ENCODE results near the gene NDUFB7. TPM values are rescaled to one million over a fixed set of nuclear protein-coding genes. Genes with fewer than 3 reads are reported as not detected.

The NDUFB7 gene
- total RNA-seq (2014; rRNA removed; shearing (Covaris generic)) (186 and 244 TPM in 2 replicates), polyA plus RNA-seq (2016; fragmentation: Nextera tagmentation; extraction: Ambion mirVana) (316 and 336 TPM in 2 replicates)

- 4% methylated on average over 39 to 40 of the region's 40 CpGs for WGBS, 2 experiments (ENCODE audit: low coverage in 1 of 2, low lambda C conversion rate in 2 of 2, missing lambda C conversion rate in 2 of 2)
- H2AFZ ChIP-seq: peak within 1 kb of the TSS; percentile 94
- H3F3A ChIP-seq (ENCODE audit: insufficient read depth): no peaks in the 10 kb centered on the region
- H3K79me2 ChIP-seq (ENCODE audit: insufficient read depth): peaks cover 40% of the 10 kb centered on the region
- in situ Hi-C loops (cut with MboI): loop anchor here (5.0 kb wide), 1 partner anchor 115 kb away; no protein-coding TSS in a partner anchor
- peaks cover 4% of the 10 kb centered on the region for H3K4me1 ChIP-seq (ENCODE audit: insufficient read depth)
- H3K9me2 ChIP-seq (ENCODE audit: insufficient read depth): no peaks in the 10 kb centered on the region
- no peak for TF ChIP-seq EZH2phosphoT487 (IDR thresholded peaks at IDR 0.05; ENCODE audit: insufficient read depth, low read depth)
- no peak for TF ChIP-seq EZH2 (IDR thresholded peaks at IDR 0.05; ENCODE audit: insufficient read depth, poor library complexity, severe bottlenecking)
- H3K4me3 ChIP-seq: peak within 1 kb of the TSS; percentile 98
- H3K27me3 ChIP-seq (replicated peaks; ENCODE audit: insufficient read depth): no peaks in the 10 kb centered on the region
- peak within 1 kb of the TSS; percentile 84 for H3K9ac ChIP-seq
- H3K27ac ChIP-seq: no peak within 1 kb of the TSS
- no peaks in the 10 kb centered on the region for H3K36me3 ChIP-seq (ENCODE audit: low read depth)
- no peaks in the 10 kb centered on the region for H4K20me1 ChIP-seq (ENCODE audit: insufficient read depth)
- H3K4me2 ChIP-seq (ENCODE audit: unreplicated experiment): peak within 1 kb of the TSS; percentile 80
- no peaks in the 10 kb centered on the region for H3K9me3 ChIP-seq (ENCODE audit: low read depth)
- DNase-seq: peak; percentile 97
Measured at GRCh38 chr19:14571695-14572490, at the start of gene NDUFB7. TSS of gene NDUFB7 (minus strand) at chr19:14572066. CDS start at chr19:14572000, 66 bp downstream.

- Histone ChIP-seq H3K4me1 (ENCODE audit: insufficient read depth) (no peaks in the 10 kb centered on the region), H3K27me3 (replicated peaks; ENCODE audit: insufficient read depth) (no peaks in the 10 kb centered on the region), H3F3A (ENCODE audit: insufficient read depth) (no peaks in the 10 kb centered on the region), H3K79me2 (ENCODE audit: insufficient read depth) (no peaks in the 10 kb centered on the region), H3K27ac (no peak overlapping the region), H4K20me1 (ENCODE audit: insufficient read depth) (no peaks in the 10 kb centered on the region), H3K4me3 (no peak overlapping the region), H3K4me2 (ENCODE audit: unreplicated experiment) (no peak overlapping the region), H3K9me3 (ENCODE audit: low read depth) (no peaks in the 10 kb centered on the region), H3K9me2 (ENCODE audit: insufficient read depth) (no peaks in the 10 kb centered on the region), H2AFZ (no peak overlapping the region), H3K36me3 (ENCODE audit: low read depth) (no peaks in the 10 kb centered on the region), H3K9ac (no peak overlapping the region)
- in situ Hi-C loops (cut with MboI): no loop called here
- TF ChIP-seq EZH2 (IDR thresholded peaks at IDR 0.05; ENCODE audit: insufficient read depth, poor library complexity, severe bottlenecking) (no peak), EZH2phosphoT487 (IDR thresholded peaks at IDR 0.05; ENCODE audit: insufficient read depth, low read depth) (no peak)
- no peak for DNase-seq
Measured at GRCh38 chr19:14619404-14619803, 47.5 kb upstream of the NDUFB7 start.

GRCh38 chr19:14616407-14616806, 44.5 kb upstream of the NDUFB7 start:
- H3K27ac ChIP-seq: no peak overlapping the region
- H2AFZ ChIP-seq: no peak overlapping the region
- no peak for DNase-seq
- 45 to 61% methylated on average over 3 of the region's 3 CpGs for WGBS, 2 experiments (ENCODE audit: low coverage in 1 of 2, low lambda C conversion rate in 2 of 2, missing lambda C conversion rate in 2 of 2)
- H3K4me2 ChIP-seq (ENCODE audit: unreplicated experiment): no peak overlapping the region
- H3K36me3 ChIP-seq (ENCODE audit: low read depth): no peaks in the 10 kb centered on the region
- H3K9me3 ChIP-seq (ENCODE audit: low read depth): no peaks in the 10 kb centered on the region
- no peaks in the 10 kb centered on the region for H3F3A ChIP-seq (ENCODE audit: insufficient read depth)
- H4K20me1 ChIP-seq (ENCODE audit: insufficient read depth): no peaks in the 10 kb centered on the region
- H3K27me3 ChIP-seq (replicated peaks; ENCODE audit: insufficient read depth): no peaks in the 10 kb centered on the region
- H3K4me3 ChIP-seq: no peak overlapping the region
- in situ Hi-C loops (cut with MboI): no loop called here
- H3K4me1 ChIP-seq (ENCODE audit: insufficient read depth): no peaks in the 10 kb centered on the region
- no peaks in the 10 kb centered on the region for H3K9me2 ChIP-seq (ENCODE audit: insufficient read depth)
- H3K9ac ChIP-seq: no peak overlapping the region
- H3K79me2 ChIP-seq (ENCODE audit: insufficient read depth): no peaks in the 10 kb centered on the region
- TF ChIP-seq EZH2phosphoT487 (IDR thresholded peaks at IDR 0.05; ENCODE audit: insufficient read depth, low read depth) (no peak), EZH2 (IDR thresholded peaks at IDR 0.05; ENCODE audit: insufficient read depth, poor library complexity, severe bottlenecking) (no peak)

- no peak overlapping the region for H2AFZ ChIP-seq
- H3K27ac ChIP-seq: no peak overlapping the region
- H3K36me3 ChIP-seq (ENCODE audit: low read depth): no peaks in the 10 kb centered on the region
- WGBS, 2 experiments (ENCODE audit: low coverage in 1 of 2, low lambda C conversion rate in 2 of 2, missing lambda C conversion rate in 2 of 2): 64 to 66% methylated on average over 8 of the region's 8 CpGs
- DNase-seq: no peak
- no peaks in the 10 kb centered on the region for H3K4me1 ChIP-seq (ENCODE audit: insufficient read depth)
- H3K27me3 ChIP-seq (replicated peaks; ENCODE audit: insufficient read depth): no peaks in the 10 kb centered on the region
- H3K9me3 ChIP-seq (ENCODE audit: low read depth): no peaks in the 10 kb centered on the region
- H3F3A ChIP-seq (ENCODE audit: insufficient read depth): no peaks in the 10 kb centered on the region
- TF ChIP-seq EZH2phosphoT487 (IDR thresholded peaks at IDR 0.05; ENCODE audit: insufficient read depth, low read depth) (no peak), EZH2 (IDR thresholded peaks at IDR 0.05; ENCODE audit: insufficient read depth, poor library complexity, severe bottlenecking) (no peak)
- no peak overlapping the region for H3K4me3 ChIP-seq
- H4K20me1 ChIP-seq (ENCODE audit: insufficient read depth): no peaks in the 10 kb centered on the region
- no peak overlapping the region for H3K9ac ChIP-seq
- H3K4me2 ChIP-seq (ENCODE audit: unreplicated experiment): no peak overlapping the region
- no peaks in the 10 kb centered on the region for H3K79me2 ChIP-seq (ENCODE audit: insufficient read depth)
- no peaks in the 10 kb centered on the region for H3K9me2 ChIP-seq (ENCODE audit: insufficient read depth)
- in situ Hi-C loops (cut with MboI): no loop called here
Measured at GRCh38 chr19:14615623-14616022, 43.8 kb upstream of the NDUFB7 start.

Data from GM23248 (cell line).